ENCODE results near the gene IER5L. TPM values are rescaled to one million over a fixed set of nuclear protein-coding genes. Genes with fewer than 3 reads are reported as not detected.

IER5L gene
- total and polyA plus RNA-seq, 2 donors (not counting 3 experiments of a cell fraction or from before 2014, with no cell fraction given), result 5.3 to 12.3 TPM

DNA sequence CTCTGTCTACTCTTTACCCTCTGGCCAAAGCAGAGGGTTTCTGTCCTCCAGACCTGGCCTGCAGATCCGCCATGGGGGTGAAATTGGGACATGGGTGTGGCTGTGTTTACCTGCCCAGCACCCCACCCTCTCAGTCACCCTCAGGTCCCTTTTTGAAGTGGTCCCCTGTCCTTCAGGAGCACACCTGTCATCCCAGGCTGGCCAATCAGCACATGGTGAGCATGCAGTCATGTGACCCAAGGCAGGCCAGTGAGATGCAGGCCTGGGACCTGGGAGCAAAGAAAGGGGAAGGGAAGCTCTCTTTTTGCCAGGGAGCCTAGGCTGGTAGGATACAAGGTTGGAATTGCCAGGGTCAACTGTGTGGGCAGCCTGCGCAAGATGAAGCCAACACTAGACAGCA, 28.3 kb upstream of the IER5L start:
- Histone ChIP-seq H3K27me3 (ENCODE audit: control insufficient read depth in 2 of 2, insufficient read depth in 2 of 2, low read length in 2 of 2) (no peaks in the 10 kb centered on the region), H4K20me1 (replicated peaks; ENCODE audit: control insufficient read depth, extremely low read depth, insufficient read depth, low read length) (no peaks in the 10 kb centered on the region), H3K36me3 (ENCODE audit: control insufficient read depth in 2 of 2, extremely low read depth in 1 of 2, insufficient read depth in 2 of 2, low read length in 2 of 2) (no peaks in the 10 kb centered on the region), H3K9me3 (replicated peaks; ENCODE audit: control insufficient read depth, insufficient read depth, low read length) (no peaks in the 10 kb centered on the region), H3K4me3 (replicated peaks in 1 of 3; ENCODE audit: insufficient read depth in 1 of 3, low read depth in 1 of 3, low read length in 3 of 3) (no peak overlapping the region), H3K9me1 (replicated peaks; ENCODE audit: control insufficient read depth, extremely low read depth, insufficient read depth, low read length) (no peaks in the 10 kb centered on the region), H3K4me1 (ENCODE audit: control insufficient read depth, extremely low read depth, insufficient read depth, low read length) (no peaks in the 10 kb centered on the region), H3K27ac (ENCODE audit: insufficient read depth, low read depth, low read length) (no peak overlapping the region), H3K4me2 (ENCODE audit: insufficient read depth, low read length) (no peak overlapping the region), H2AFZ (ENCODE audit: low read depth, low read length) (no peak overlapping the region), H3K79me2 (ENCODE audit: control insufficient read depth, insufficient read depth, low read length) (no peaks in the 10 kb centered on the region), H3K9ac (replicated peaks; ENCODE audit: extremely low read depth, insufficient read depth, low read length) (no peak overlapping the region)
- ChIA-PET CTCF (no interaction called here), POLR2A (no interaction called here)
- no peak for DNase-seq (ENCODE audit: low read depth, low spot score)
- dilution Hi-C loops (cut with MboI; ENCODE audit: extremely low pct_ligation_motif_present, low sequenced_read_pairs), result no loop called here
- intact Hi-C loops (cut with micrococcal nuclease), result loop anchor here (10.0 kb wide), 1 partner anchor 128 kb away; no protein-coding TSS in a partner anchor
- FAIRE-seq, result no peak
- no peak for TF ChIP-seq POLR2A (IDR thresholded peaks at IDR 0.05; ENCODE audit: low read depth, low read length)
- no peak for TF ChIP-seq JUN (IDR thresholded peaks at IDR 0.05; ENCODE audit: borderline replicate concordance, insufficient read depth, insufficient read length, low read depth)
- no peak for TF ChIP-seq POLR2AphosphoS5 (IDR thresholded peaks at IDR 0.05; ENCODE audit: insufficient read depth, low read depth, low read length)
- TF ChIP-seq MYC (IDR thresholded peaks at IDR 0.05; ENCODE audit: low read depth, low read length), result no peak
- TF ChIP-seq GATA2 (IDR thresholded peaks at IDR 0.05; ENCODE audit: insufficient read depth, insufficient read length, low read depth, low read length), result no peak
- TF ChIP-seq, protein P1, sequence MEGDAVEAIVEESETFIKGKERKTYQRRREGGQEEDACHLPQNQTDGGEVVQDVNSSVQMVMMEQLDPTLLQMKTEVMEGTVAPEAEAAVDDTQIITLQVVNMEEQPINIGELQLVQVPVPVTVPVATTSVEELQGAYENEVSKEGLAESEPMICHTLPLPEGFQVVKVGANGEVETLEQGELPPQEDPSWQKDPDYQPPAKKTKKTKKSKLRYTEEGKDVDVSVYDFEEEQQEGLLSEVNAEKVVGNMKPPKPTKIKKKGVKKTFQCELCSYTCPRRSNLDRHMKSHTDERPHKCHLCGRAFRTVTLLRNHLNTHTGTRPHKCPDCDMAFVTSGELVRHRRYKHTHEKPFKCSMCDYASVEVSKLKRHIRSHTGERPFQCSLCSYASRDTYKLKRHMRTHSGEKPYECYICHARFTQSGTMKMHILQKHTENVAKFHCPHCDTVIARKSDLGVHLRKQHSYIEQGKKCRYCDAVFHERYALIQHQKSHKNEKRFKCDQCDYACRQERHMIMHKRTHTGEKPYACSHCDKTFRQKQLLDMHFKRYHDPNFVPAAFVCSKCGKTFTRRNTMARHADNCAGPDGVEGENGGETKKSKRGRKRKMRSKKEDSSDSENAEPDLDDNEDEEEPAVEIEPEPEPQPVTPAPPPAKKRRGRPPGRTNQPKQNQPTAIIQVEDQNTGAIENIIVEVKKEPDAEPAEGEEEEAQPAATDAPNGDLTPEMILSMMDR (IDR thresholded peaks at IDR 0.05; ENCODE audit: extremely low read depth in 1 of 2, insufficient read depth in 1 of 2, low read depth in 1 of 2, low read length in 2 of 2), result no peak
- TF ChIP-seq, protein P2, sequence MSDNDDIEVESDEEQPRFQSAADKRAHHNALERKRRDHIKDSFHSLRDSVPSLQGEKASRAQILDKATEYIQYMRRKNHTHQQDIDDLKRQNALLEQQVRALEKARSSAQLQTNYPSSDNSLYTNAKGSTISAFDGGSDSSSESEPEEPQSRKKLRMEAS (IDR thresholded peaks at IDR 0.05; ENCODE audit: insufficient read depth, insufficient read length), result no peak
- no peak for TF ChIP-seq EZH2 (IDR thresholded peaks at IDR 0.05; ENCODE audit: borderline replicate concordance, low read depth, low read length, severe bottlenecking)
- no peak for TF ChIP-seq FOS (IDR thresholded peaks at IDR 0.05; ENCODE audit: borderline replicate concordance, insufficient read depth, low read length)
- BruUV-seq (replicated peaks), result no TSS peak

All from endothelial cell of umbilical vein (primary cell).